Endodermal cell (in vitro differentiated cells): Measurements from ENCODE around the gene TMEM200B. TPM values are rescaled to one million over a fixed set of nuclear protein-coding genes. Genes with fewer than 3 reads are reported as not detected.

ENCODE experiments used
- DNase-seq: peaks from one replicate; pipeline ENCODE4 v3.0.0-alpha.2; 2017
- H3K27ac ChIP-seq: 2 replicates; pipeline ENCODE4 v1.5.1; 2013; ENCODE audit warnings: mild to moderate bottlenecking, low read depth, low read length, moderate library complexity
- H3K27me3 ChIP-seq: 2 replicates; pipeline ENCODE4 v1.6.1; 2013; ENCODE audit warnings: mild to moderate bottlenecking, low read length, moderate library complexity; ENCODE audit not compliant: insufficient read depth, control insufficient read depth, poor library complexity, severe bottlenecking
- H3K36me3 ChIP-seq: 2 replicates; pipeline ENCODE4 v1.7.0; 2013; ENCODE audit warnings: mild to moderate bottlenecking, low read length, moderate library complexity; ENCODE audit not compliant: control insufficient read depth, insufficient read depth
- H3K4me1 ChIP-seq: one replicate; pipeline ENCODE4 v1.7.0; 2013; ENCODE audit warnings: low read length; ENCODE audit not compliant: control insufficient read depth, insufficient read depth
- H3K4me3 ChIP-seq: 2 replicates; pipeline ENCODE4 v1.5.1; 2013; ENCODE audit warnings: mild to moderate bottlenecking, low read length, moderate library complexity
- H3K9ac ChIP-seq: 2 replicates; pipeline ENCODE4 v1.6.1; 2013; ENCODE audit warnings: mild to moderate bottlenecking, low read length, moderate library complexity; ENCODE audit not compliant: poor library complexity, severe bottlenecking; ENCODE audit errors: extremely low read depth
- H3K9me3 ChIP-seq: 2 replicates; pipeline ENCODE4 v1.6.1; 2013; ENCODE audit warnings: mild to moderate bottlenecking, low read length, moderate library complexity; ENCODE audit not compliant: control insufficient read depth
- H3K27ac Mint-ChIP-seq: 2 replicates; pipeline ENCODE4 v1.8.0; 2020; ENCODE audit warnings: mixed read lengths
- H3K27me3 Mint-ChIP-seq: 2 replicates; pipeline ENCODE4 v1.8.0; 2021; ENCODE audit warnings: mild to moderate bottlenecking, mixed read lengths; ENCODE audit not compliant: insufficient read depth
- H3K36me3 Mint-ChIP-seq: 2 replicates; pipeline ENCODE4 v1.8.0; 2020; ENCODE audit warnings: low read depth, mixed read lengths
- H3K4me1 Mint-ChIP-seq: 2 replicates; pipeline ENCODE4 v1.8.0; 2020; ENCODE audit warnings: mixed read lengths
- H3K4me3 Mint-ChIP-seq: 2 replicates; pipeline ENCODE4 v1.8.0; 2020; ENCODE audit warnings: mild to moderate bottlenecking, moderate library complexity, mixed read lengths
- H3K9me3 Mint-ChIP-seq: 2 replicates; pipeline ENCODE4 v1.8.0; 2020; ENCODE audit warnings: mild to moderate bottlenecking, mixed read lengths
- CTCF ChIP-seq: fragments of 200-600 bp; sonication (generic); conservative IDR thresholded peaks from 2 replicates; pipeline ENCODE4 v1.5.0; 2021; ENCODE audit warnings: antibody characterized with exemption, mild to moderate bottlenecking
- WGBS, 2 experiments: methylation state at CpG; one replicate each; pipeline versions ENCODE4 v1.1.5 to v1.1.7; 2013; ENCODE audit warnings: missing lambda C conversion rate in 2 of 2, mixed read lengths in 1 of 2; ENCODE audit not compliant: insufficient coverage in 1 of 2, insufficient read length in 1 of 2; 5-methylcytosine and 5-hydroxymethylcytosine counted together
- total RNA-seq, 2 donors: library from RNA; stranded (reverse); fragmentation: NEBNext Ultra II Directional in 1 of 2; extraction: Animal tissue kit (Norgen Biotek cat#: 25700) in 1 of 2; gene quantifications; 2 replicates in 1 of 2; 3 replicates in 1 of 2; pipeline ENCODE4 v1.2.1, GENCODE V29; 2021

Gene TMEM200B
- total RNA-seq, 2 donors from 2014 or later: 36.0 to 49.4 TPM

- Mint-ChIP-seq H3K36me3 (peaks cover 50% of the 10 kb centered on the region), H3K4me1 (peaks cover 55% of the 10 kb centered on the region), H3K27ac (peak overlapping the region; percentile 91), H3K4me3 (no peak overlapping the region), H3K9me3 (no peaks in the 10 kb centered on the region), H3K27me3 (no peaks in the 10 kb centered on the region)
- no peaks in the 10 kb centered on the region for H3K9me3 ChIP-seq
- H3K27ac ChIP-seq: peak overlapping the region; percentile 20
- DNase-seq: peak; percentile 59
- no peaks in the 10 kb centered on the region for H3K27me3 ChIP-seq
- TF ChIP-seq CTCF: no peak
- WGBS, 2 experiments: 85 to 87% methylated on average over 8 to 9 of the region's 9 CpGs
- peaks cover 92% of the 10 kb centered on the region for H3K36me3 ChIP-seq
- H3K9ac ChIP-seq: no peak overlapping the region
- H3K4me3 ChIP-seq: no peak overlapping the region
- peaks cover 11% of the 10 kb centered on the region for H3K4me1 ChIP-seq
These were observed 42.7 kb upstream of the TMEM200B start for GRCh38 chr1:29166291-29166878.

- Mint-ChIP-seq H3K4me1 (peaks cover 43% of the 10 kb centered on the region), H3K9me3 (no peaks in the 10 kb centered on the region)
- no peak overlapping the region for H3K9ac ChIP-seq
These were observed 40.9 kb upstream of the TMEM200B start for GRCh38 chr1:29164588-29164987.

GRCh38 chr1:29162476-29163138 lies 38.9 kb upstream of the TMEM200B start:
- no peaks in the 10 kb centered on the region for H3K27me3 Mint-ChIP-seq
- no peak for DNase-seq
- peaks cover 7% of the 10 kb centered on the region for H3K4me1 ChIP-seq
- H3K4me3 Mint-ChIP-seq: no peak overlapping the region
- peaks cover 3% of the 10 kb centered on the region for H3K9me3 ChIP-seq
- H3K9me3 Mint-ChIP-seq: peaks cover 1% of the 10 kb centered on the region
- H3K36me3 ChIP-seq: peaks cover 94% of the 10 kb centered on the region
- peak overlapping the region; percentile 17 for H3K27ac Mint-ChIP-seq
- H3K27ac ChIP-seq: no peak overlapping the region
- no peaks in the 10 kb centered on the region for H3K27me3 ChIP-seq
- H3K9ac ChIP-seq: no peak overlapping the region
- peaks cover 41% of the 10 kb centered on the region for H3K4me1 Mint-ChIP-seq
- no peak overlapping the region for H3K4me3 ChIP-seq
- H3K36me3 Mint-ChIP-seq: peaks cover 69% of the 10 kb centered on the region
- 93 to 94% methylated on average over 8 to 9 of the region's 9 CpGs for WGBS, 2 experiments
- no peak for TF ChIP-seq CTCF

More at GRCh38 chr1:29164588-29164987, 40.9 kb upstream of the TMEM200B start:
- Mint-ChIP-seq H3K4me3 (peak overlapping the region; percentile 4), H3K27ac (peak overlapping the region; percentile 91), H3K36me3 (peaks cover 55% of the 10 kb centered on the region), H3K27me3 (no peaks in the 10 kb centered on the region)
- 79 to 81% methylated on average over 3 to 4 of the region's 4 CpGs for WGBS, 2 experiments
- peaks cover 92% of the 10 kb centered on the region for H3K36me3 ChIP-seq
- peaks cover 7% of the 10 kb centered on the region for H3K4me1 ChIP-seq
- no peak for DNase-seq
- H3K4me3 ChIP-seq: no peak overlapping the region
- H3K27me3 ChIP-seq: no peaks in the 10 kb centered on the region
- no peak for TF ChIP-seq CTCF
- no peaks in the 10 kb centered on the region for H3K9me3 ChIP-seq
- peak overlapping the region; percentile 91 for H3K27ac ChIP-seq
